MM.1S (cell line): ENCODE data around the gene TENT4B.

ENCODE experiments used
- CTCF ChIP-seq: fragments of 300-600 bp; sonication (generic); IDR thresholded peaks from 2 replicates; pipeline ENCODE4 v1.5.1; 2016; ENCODE audit warnings: antibody characterized with exemption, low read length, mixed read lengths
- EZH2 ChIP-seq: fragments of 300-600 bp; sonication (generic); optimal IDR thresholded peaks from 2 replicates; pipeline ENCODE3; 2017; ENCODE audit warnings: low read depth, mild to moderate bottlenecking, antibody characterized with exemption, low read length, mixed read lengths
- EZH2phosphoT487 ChIP-seq: fragments of 300-600 bp; sonication (generic); IDR thresholded peaks from 2 replicates; pipeline ENCODE4 v1.6.1; 2018; ENCODE audit warnings: antibody characterized with exemption, low read length

DNA sequence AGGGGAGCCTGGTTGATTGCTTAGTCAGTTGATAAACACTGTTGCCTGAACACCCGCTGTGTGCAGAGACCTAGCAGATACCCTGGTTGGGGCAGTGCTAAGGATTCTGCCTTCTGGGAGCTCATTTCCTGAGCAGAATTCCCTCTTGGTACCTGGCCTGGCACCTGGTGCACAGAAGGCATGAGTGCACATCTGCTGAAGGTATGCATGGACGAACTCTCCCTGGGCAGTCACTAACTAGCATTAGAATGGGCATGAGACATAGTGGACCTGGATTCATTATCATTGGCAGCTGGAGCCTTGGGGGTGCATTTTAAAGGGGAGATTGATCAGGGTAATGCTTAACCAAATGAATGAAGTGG, 126.4 kb downstream of the TENT4B start:
- TF ChIP-seq CTCF (no peak), EZH2 (no peak), EZH2phosphoT487 (no peak)
